Mucosa of rectum (tissue), 2 donors: Measurements from ENCODE around the gene TMEM207.

Source experiments
- H3K27ac ChIP-seq, 2 donors: one replicate each; pipeline ENCODE4 v1.7.0; 2013; ENCODE audit warnings: inconsistent platforms in 2 of 2, low read depth in 2 of 2, low read length in 2 of 2
- H3K27me3 ChIP-seq, 2 donors: one replicate each; pipeline ENCODE4 v1.7.0; 2013; ENCODE audit warnings: low read length in 2 of 2; ENCODE audit not compliant: control insufficient read depth in 2 of 2, insufficient read depth in 2 of 2
- H3K36me3 ChIP-seq, 2 donors: one replicate each; pipeline ENCODE4 v1.7.0; 2013; ENCODE audit warnings: low read length in 2 of 2; ENCODE audit not compliant: control insufficient read depth in 2 of 2, insufficient read depth in 2 of 2
- H3K4me1 ChIP-seq, 2 donors: one replicate each; pipeline ENCODE4 v1.7.0; 2013; ENCODE audit warnings: low read length in 2 of 2, mild to moderate bottlenecking in 1 of 2; ENCODE audit not compliant: control insufficient read depth in 2 of 2, insufficient read depth in 2 of 2
- H3K4me3 ChIP-seq, 2 donors: one replicate each; pipeline ENCODE4 v1.7.0; 2013; ENCODE audit warnings: low read length in 2 of 2
- H3K9ac ChIP-seq, 2 donors: one replicate each; pipeline ENCODE4 v1.7.0; 2013; ENCODE audit warnings: low read length in 2 of 2, low read depth in 1 of 2, mild to moderate bottlenecking in 1 of 2
- H3K9me3 ChIP-seq, 2 donors: one replicate each; pipeline ENCODE4 v1.7.0; 2013; ENCODE audit warnings: low read length in 2 of 2; ENCODE audit not compliant: control insufficient read depth in 2 of 2
- donor health status: healthy.
- donor health status: Normal muscosa, but diverticular disease.

TMEM207 gene

DNA sequence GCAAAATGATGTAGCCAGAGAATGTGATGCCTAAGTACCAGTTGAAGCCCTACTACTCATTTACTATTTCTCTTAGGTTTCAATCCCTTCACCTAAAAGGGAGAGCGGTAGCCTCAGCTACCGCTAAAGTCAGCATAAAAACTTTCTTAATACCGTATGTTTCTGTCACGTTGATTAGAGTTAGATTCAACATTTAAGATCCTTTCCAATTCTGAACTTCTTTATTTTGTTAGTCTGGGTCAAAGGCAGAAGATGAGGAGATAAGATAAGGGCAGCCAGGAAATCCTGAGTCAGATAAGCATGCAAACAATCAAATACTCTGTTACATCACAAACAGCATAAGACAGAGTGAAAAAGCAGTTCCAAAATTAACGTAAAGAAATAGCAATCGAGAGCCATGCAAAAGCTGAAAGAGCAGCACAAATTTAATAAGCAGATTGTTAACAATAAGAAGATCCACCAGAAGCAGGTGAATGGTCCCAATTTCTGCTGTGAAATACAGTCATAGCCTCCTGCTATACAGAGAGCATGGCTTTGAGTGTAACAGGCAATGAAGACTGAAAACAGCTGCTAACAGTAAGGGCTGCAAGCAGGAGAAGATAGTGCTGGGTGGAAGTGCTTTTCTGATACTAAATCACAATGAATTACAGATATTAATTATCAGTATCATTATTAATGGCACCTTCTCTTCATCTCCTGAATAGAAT, 3.0 kb downstream of the TMEM207 start:
- H3K4me3 ChIP-seq: no peak overlapping the region
- no peaks in the 10 kb centered on the region for H3K4me1 ChIP-seq
- no peaks in the 10 kb centered on the region for H3K9me3 ChIP-seq
- H3K27ac ChIP-seq: no peak overlapping the region
- H3K36me3 ChIP-seq: no peaks in the 10 kb centered on the region
- no peak overlapping the region for H3K9ac ChIP-seq
- H3K27me3 ChIP-seq: no peaks in the 10 kb centered on the region

- H3K9me3 ChIP-seq: no peaks in the 10 kb centered on the region
- no peaks in the 10 kb centered on the region for H3K4me1 ChIP-seq
- H3K27ac ChIP-seq: no peak overlapping the region
- no peak overlapping the region for H3K4me3 ChIP-seq
- no peaks in the 10 kb centered on the region for H3K27me3 ChIP-seq
- no peak overlapping the region for H3K9ac ChIP-seq
- no peaks in the 10 kb centered on the region for H3K36me3 ChIP-seq
Measured at GRCh38 chr3:190444576-190445145, 5.0 kb downstream of the TMEM207 start.

DNA sequence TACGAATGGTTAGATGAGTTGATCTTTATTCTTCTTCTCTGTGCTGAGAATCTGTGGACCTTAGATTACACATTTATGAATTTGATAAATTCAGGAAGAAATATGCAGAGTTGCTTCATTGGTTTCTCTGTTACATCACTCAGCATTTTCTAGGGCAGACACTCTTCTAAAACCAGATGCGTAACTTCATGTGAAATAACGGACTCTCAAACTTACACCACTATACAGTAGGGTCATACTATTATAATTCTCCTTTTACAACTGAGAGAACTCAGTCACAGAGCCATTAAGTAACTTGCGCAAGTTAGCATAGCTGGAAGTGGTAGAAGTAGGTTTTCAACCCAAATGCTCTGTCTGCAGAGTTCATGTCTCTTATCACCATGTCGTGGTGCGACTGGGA, 5.7 kb downstream of the TMEM207 start:
- H3K36me3 ChIP-seq: no peaks in the 10 kb centered on the region
- no peaks in the 10 kb centered on the region for H3K27me3 ChIP-seq
- no peak overlapping the region for H3K4me3 ChIP-seq
- no peaks in the 10 kb centered on the region for H3K9me3 ChIP-seq
- no peak overlapping the region for H3K9ac ChIP-seq
- no peaks in the 10 kb centered on the region for H3K4me1 ChIP-seq
- H3K27ac ChIP-seq: no peak overlapping the region

DNA sequence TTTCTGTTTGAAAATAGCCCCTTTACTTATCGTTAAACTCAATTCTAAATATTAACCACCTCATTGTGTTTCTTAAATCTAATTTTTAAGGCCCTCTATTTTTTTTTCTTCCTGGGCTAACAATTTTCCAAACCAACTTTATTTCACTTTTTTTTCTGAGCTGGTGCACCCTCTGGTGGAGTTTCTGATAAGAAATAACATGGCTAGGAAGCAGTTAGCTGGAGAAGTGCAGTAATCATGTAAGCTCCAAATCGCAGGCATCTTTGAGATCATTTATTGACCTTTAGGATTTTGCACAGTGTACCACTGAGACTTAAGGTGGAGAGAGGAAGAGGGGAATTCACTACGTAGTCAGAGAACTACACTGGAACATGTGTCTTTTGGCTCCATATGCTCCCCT, 6.4 kb downstream of the TMEM207 start:
- Histone ChIP-seq H3K4me3 (no peak overlapping the region), H3K9ac (no peak overlapping the region), H3K27me3 (no peaks in the 10 kb centered on the region), H3K36me3 (no peaks in the 10 kb centered on the region), H3K4me1 (no peaks in the 10 kb centered on the region), H3K9me3 (no peaks in the 10 kb centered on the region), H3K27ac (no peak overlapping the region)

DNA sequence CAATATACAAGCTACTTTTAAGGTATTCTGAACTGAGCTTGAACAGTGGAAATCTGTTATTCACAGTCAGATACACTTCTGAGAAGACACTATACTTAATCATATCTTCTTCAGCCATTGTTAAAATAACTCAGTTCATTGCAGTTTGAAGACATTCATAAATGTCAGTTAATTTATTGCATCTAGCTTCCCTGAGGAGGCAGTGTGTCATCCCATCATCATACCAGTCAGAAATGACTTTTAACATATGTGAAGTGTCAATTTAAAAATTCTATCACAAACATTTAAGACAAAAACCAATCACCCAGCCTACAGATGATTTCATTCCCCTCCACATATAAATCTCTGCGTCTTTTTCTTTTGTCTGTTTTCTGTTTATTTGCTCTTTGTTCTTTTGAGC, 7.5 kb downstream of the TMEM207 start:
- Histone ChIP-seq H3K27me3 (no peaks in the 10 kb centered on the region), H3K9me3 (no peaks in the 10 kb centered on the region), H3K4me3 (no peak overlapping the region), H3K27ac (no peak overlapping the region), H3K36me3 (no peaks in the 10 kb centered on the region), H3K4me1 (no peaks in the 10 kb centered on the region), H3K9ac (no peak overlapping the region)

DNA sequence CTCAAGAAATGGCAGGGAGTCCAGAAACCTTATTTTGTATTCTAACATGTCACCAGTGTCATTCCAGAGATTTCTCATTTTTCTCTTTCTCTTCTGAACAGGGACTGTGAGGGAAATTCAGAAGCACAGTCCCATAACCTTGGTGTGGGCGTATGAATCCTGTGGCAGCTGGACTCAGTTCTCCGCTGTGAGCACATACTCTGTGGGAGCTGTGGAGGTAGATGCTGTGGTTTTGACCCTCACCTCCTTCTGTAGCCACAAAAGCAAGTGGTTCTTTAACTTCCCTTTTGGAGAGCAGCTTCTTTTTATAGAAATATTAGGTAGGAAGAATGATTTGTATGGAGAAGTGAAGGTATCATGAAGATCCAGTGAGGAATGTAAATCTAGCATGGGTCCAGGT, 13.4 kb downstream of the TMEM207 start:
- no peaks in the 10 kb centered on the region for H3K36me3 ChIP-seq
- no peak overlapping the region for H3K27ac ChIP-seq

DNA sequence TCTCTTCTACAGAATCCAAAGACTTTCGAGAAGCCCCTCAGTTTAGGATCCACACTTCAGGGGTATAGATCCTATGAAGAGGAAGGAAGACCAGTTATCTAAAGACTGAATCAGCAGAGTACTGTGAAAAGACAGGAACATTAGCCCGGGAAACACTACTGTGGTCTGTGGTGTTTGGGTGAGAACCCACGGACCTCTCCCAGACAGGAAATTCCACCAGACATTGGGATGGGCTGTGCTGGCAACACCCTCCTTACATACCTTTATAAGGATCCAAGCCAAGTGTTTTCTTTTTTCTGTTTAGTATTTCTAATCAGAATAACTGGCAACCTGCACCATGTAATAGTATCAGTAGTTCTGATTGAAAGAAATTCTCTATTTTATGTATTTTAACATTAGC, 14.1 kb downstream of the TMEM207 start:
- no peak overlapping the region for H3K27ac ChIP-seq
- no peak overlapping the region for H3K4me3 ChIP-seq
- H3K27me3 ChIP-seq: no peaks in the 10 kb centered on the region
- H3K4me1 ChIP-seq: no peaks in the 10 kb centered on the region
- no peaks in the 10 kb centered on the region for H3K9me3 ChIP-seq
- no peak overlapping the region for H3K9ac ChIP-seq
- no peaks in the 10 kb centered on the region for H3K36me3 ChIP-seq

More for the DNA sequence above, 13.4 kb downstream of the TMEM207 start:
- no peaks in the 10 kb centered on the region for H3K4me1 ChIP-seq
- H3K4me3 ChIP-seq: no peak overlapping the region
- no peaks in the 10 kb centered on the region for H3K27me3 ChIP-seq
- H3K9ac ChIP-seq: no peak overlapping the region
- no peaks in the 10 kb centered on the region for H3K9me3 ChIP-seq

- Histone ChIP-seq H3K36me3 (no peaks in the 10 kb centered on the region), H3K27me3 (no peaks in the 10 kb centered on the region), H3K27ac (no peak overlapping the region), H3K4me1 (no peaks in the 10 kb centered on the region), H3K4me3 (no peak overlapping the region), H3K9ac (no peak overlapping the region), H3K9me3 (no peaks in the 10 kb centered on the region)
Measured at GRCh38 chr3:190433626-190434025, 16.1 kb downstream of the TMEM207 start.

DNA sequence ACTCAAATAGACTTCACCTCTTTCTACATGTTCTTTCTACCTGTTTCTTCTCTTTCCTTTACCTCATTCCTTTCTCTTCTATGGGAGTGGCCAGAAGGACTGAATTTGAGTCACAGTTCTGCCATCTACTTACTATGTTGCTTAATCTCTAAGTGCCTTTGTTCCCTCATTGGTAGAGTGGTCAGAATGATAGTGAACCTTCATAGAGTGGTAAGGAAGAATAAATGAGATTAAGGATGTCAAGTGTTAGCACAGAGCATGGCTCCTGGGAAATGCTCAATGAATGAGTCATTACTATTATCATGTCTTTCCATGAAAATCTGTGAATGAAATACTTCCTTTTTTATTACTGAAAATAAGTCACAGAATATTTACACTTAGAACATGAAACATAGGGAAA, 17.5 kb downstream of the TMEM207 start:
- no peaks in the 10 kb centered on the region for H3K36me3 ChIP-seq
- H3K27ac ChIP-seq: no peak overlapping the region
- H3K9ac ChIP-seq: no peak overlapping the region
- H3K9me3 ChIP-seq: no peaks in the 10 kb centered on the region
- no peaks in the 10 kb centered on the region for H3K27me3 ChIP-seq
- H3K4me3 ChIP-seq: no peak overlapping the region
- no peaks in the 10 kb centered on the region for H3K4me1 ChIP-seq

DNA sequence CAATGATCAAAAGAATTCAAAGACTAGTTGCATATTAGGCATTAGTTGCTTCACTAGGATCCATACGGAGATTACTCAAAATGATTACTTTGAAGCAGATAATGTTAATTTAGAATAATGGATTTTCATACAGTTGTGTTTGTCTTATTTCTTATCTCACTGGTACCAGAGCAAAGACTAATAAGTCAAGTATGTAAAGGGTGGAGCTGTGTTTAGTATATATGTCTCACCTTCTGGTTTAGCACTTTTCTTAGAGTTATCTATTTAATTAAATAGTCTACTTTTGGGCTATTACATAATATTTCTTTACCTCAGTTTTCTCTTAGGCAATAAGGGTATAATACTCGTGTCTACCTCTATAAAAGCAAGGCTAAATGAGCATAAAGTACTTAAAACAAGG, 18.8 kb downstream of the TMEM207 start:
- H3K27ac ChIP-seq: no peak overlapping the region
- H3K36me3 ChIP-seq: no peaks in the 10 kb centered on the region
- H3K4me1 ChIP-seq: no peaks in the 10 kb centered on the region
- no peak overlapping the region for H3K4me3 ChIP-seq
- no peaks in the 10 kb centered on the region for H3K27me3 ChIP-seq
- no peak overlapping the region for H3K9ac ChIP-seq
- H3K9me3 ChIP-seq: no peaks in the 10 kb centered on the region
